ENCODE results near the gene ARF4. TPM values are rescaled to one million over a fixed set of nuclear protein-coding genes. Genes with fewer than 3 reads are reported as not detected.

ARF4 gene
- 233 and 242 TPM in 2 replicates for total RNA-seq

DNA sequence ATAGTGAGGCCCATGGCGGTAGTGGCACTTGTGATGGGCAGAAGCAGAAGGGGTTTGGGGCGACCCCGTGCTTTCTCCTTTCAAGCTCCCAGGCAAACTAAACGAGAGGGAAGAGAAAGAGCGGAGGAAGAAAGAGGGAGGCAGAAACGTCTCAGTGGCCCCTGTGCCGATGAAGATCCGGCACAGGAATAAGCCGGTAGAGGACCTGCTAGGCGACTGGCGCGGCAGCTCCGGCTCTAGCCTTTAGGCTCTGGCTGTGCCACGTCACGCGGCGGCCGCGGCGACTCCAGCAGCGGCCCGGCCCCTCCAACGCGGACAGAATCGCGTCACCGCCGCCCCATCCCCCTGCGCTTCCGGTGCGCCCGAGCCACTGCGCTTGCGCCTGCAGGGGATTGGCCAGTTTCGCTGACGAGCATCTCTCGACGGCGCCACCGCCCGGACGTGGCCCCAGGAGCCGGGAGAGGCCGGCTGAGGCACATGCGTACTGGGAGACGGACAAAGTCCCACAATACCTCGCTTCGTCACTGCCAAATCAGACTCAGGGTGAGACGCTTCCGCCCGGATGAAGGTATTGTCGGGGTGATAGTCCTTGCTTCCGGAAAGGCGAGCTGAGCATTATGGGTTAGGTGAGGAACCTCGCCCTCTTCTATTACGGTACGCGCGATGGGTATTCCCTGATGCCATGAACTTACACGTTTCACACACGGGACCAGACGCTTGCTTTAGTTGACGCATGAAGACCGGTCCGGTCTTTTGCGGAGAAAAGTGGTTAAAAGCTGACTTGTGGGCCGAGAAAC lies at the start of gene ARF4:
Gene ARF4 (minus strand): TSS at position 218 of the 797 bp plus-strand sequence. CDS start 204 bp downstream, at position 14.

DNA sequence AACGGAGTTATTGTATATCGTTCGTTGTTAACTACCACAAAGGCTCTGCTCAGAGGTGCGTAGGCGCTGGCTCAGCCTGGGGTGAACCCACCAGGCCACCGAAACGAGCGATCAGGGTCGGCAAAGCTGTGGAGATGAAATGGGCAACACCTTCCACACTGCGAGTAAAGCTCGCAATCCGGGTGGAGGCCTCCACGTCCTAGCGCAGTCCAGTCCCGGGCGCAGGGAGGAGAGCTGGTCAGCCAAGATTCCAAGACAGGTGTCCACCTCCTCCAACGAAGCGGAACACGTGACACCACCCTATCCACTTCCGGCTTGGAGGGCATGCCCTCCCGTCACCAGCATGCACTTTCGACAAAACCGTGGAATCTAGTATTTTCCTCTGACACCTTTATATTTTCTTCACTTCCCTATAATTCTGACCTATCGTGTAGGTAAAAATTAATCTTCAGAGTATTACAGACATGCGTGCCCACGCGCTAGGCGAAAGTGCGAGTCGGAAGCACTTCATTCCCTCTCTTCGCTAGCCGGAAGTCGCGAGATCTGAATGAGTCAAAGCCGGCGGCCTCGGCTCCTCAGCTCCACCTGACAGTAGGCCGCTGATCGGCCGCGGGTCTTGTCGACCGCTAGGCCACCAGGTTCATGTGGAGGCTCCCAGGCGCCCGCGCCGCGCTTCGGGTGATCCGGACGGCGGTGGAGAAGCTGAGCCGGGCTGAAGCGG lies 41.2 kb downstream of the ARF4 start, which contains the start of gene PDE12:
Gene PDE12 (plus strand): TSS at position 537 of the 721 bp plus-strand sequence. CDS start 106 bp downstream, at position 643.

DNA sequence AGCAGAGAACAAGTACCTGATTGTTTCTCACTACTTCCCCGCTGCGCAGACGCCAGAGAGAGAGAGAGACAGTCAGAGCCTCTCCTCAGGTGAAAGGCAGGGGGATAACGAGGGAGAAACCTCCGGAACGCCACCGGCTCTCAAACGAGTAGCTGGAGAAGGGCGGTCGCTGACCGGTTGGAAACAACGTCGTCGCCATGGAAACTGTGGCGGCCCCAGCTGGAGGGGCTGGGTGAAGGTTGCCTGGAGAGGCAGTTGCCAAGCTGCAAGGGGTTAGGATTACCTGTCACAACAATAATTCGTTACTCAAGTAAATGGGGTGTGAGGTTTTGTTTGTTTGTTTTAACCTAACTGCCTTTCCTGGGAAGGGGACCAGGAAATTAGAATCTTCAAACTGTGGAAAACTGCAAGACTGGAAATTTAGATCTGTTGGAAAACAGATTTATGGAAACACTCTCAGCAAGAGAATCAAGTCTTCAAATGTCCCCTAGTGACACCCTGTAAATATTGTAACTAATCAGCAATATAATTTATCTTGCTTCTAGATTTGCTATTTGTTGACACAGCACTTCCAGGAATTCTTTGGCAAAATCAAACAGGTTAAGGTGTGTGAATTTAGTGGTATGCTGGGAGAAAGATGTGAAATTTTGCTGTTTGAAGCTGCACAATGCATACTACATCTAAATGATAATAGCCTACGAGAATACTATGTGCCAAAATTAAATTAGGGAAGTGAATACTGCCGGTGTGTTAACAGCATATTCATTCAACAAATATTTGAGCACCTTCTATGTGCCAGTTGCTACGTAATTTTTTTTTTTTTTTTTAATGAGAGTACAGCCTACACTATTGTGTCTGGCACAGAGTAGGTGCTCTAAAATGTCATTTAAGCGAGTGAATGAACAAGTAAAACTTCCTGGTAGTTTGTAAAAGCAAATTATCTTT lies 52.7 kb downstream of the ARF4 start, which contains the start of gene DNAH12:
Gene DNAH12 (minus strand): TSS at position 164 of the 945 bp plus-strand sequence. CDS start 1,474 bp downstream, outside the sequence.

Other genes starting within 250 kb of the ARF4 start
- gene DNAH12, start 53.0 kb downstream of the ARF4 start, total RNA-seq: 0.06 and 0.20 TPM in 2 replicates
- 11.2 and 12.0 TPM in 2 replicates for gene PDE12, start 41.1 kb downstream of the ARF4 start, total RNA-seq
- 7.8 and 10.9 TPM in 2 replicates for gene DENND6A, start 95.7 kb upstream of the ARF4 start, total RNA-seq
- 19.3 and 21.5 TPM in 2 replicates for gene SLMAP, start 159.0 kb upstream of the ARF4 start, total RNA-seq